Transverse colon (tissue), 3 donors: Measurements from ENCODE around the gene ATF6.

Source experiments
- EP300 ChIP-seq: sonication (generic); formaldehyde crosslinking; IDR thresholded peaks from one replicate; pipeline ENCODE4 v1.6.1; 2017; ENCODE audit warnings: antibody characterized with exemption, low read depth
- POLR2A ChIP-seq: fragments of 450-650 bp; IDR thresholded peaks from one replicate; pipeline ENCODE4 v1.6.1; 2016; ENCODE audit warnings: antibody characterized with exemption, mild to moderate bottlenecking, moderate library complexity
- POLR2AphosphoS5 ChIP-seq, 3 donors: sonication (generic); formaldehyde crosslinking; IDR thresholded peaks; one replicate each; pipeline ENCODE4 v1.6.1; 2016; ENCODE audit warnings: antibody characterized with exemption in 3 of 3

- TF ChIP-seq POLR2AphosphoS5 (IDR thresholded peaks at IDR 0.05) (no peak), POLR2A (no peak), EP300 (no peak)
These were observed 174.9 kb downstream of the ATF6 start for GRCh38 chr1:161940866-161941591.
